Kidney (tissue), 14 donors: ENCODE measurements around the gene C18orf63. TPM values are rescaled to one million over a fixed set of nuclear protein-coding genes. Genes with fewer than 3 reads are reported as not detected.

ENCODE experiments used
- DNase-seq, 5 donors: peaks; one replicate each; pipeline ENCODE4 v3.0.0-alpha.2; 2013 to 2020
- FAIRE-seq: peaks from 2 replicates; lab custom pipeline; 2012; peaks lifted over from hg19 to GRCh38; lab: Jason Lieb, UNC
- H3K27ac ChIP-seq, 2 donors: one replicate each; pipeline ENCODE4 v1.7.0; 2013; ENCODE audit warnings: low read depth in 2 of 2, low read length in 2 of 2, inconsistent platforms in 1 of 2
- H3K27me3 ChIP-seq: one replicate; pipeline ENCODE4 v1.7.1; 2013; ENCODE audit warnings: low read length, inconsistent platforms; ENCODE audit not compliant: control insufficient read depth, insufficient read depth
- H3K36me3 ChIP-seq, 3 donors: one replicate each; pipeline versions ENCODE4 v1.7.0 to v1.7.1; 2013; ENCODE audit warnings: low read length in 3 of 3, control low read depth in 1 of 3, inconsistent platforms in 1 of 3; ENCODE audit not compliant: insufficient read depth in 3 of 3, control insufficient read depth in 2 of 3
- H3K4me1 ChIP-seq, 3 donors: one replicate each; pipeline versions ENCODE4 v1.7.0 to v1.7.1; 2013; ENCODE audit warnings: low read length in 3 of 3, inconsistent platforms in 1 of 3, low read depth in 1 of 3; ENCODE audit not compliant: control insufficient read depth in 2 of 3, insufficient read depth in 2 of 3
- H3K4me3 ChIP-seq, 3 donors: one replicate each; pipeline versions ENCODE4 v1.7.0 to v1.8.1; 2013; ENCODE audit warnings: low read length in 3 of 3, control low read depth in 1 of 3, inconsistent platforms in 1 of 3
- H3K9ac ChIP-seq, 3 donors: one replicate each; pipeline versions ENCODE4 v1.7.0 to v1.7.1; 2013; ENCODE audit warnings: low read length in 3 of 3, control low read depth in 1 of 3, inconsistent platforms in 1 of 3
- H3K9me3 ChIP-seq, 3 donors: one replicate each; pipeline versions ENCODE4 v1.7.0 to v1.7.1; 2013; ENCODE audit warnings: low read length in 3 of 3, control low read depth in 1 of 3, inconsistent platforms in 1 of 3; ENCODE audit not compliant: control insufficient read depth in 2 of 3, insufficient read depth in 1 of 3
- intact Hi-C: fragments of 100-400 bp; cut with DNase I; formaldehyde crosslinking; loops from one replicate; pipeline ENCODE4 v1.11.1; 2022
- polyA plus RNA-seq: library from polyadenylated mRNA; stranded (reverse); fragments of 350-450 nt; fragmentation: Illumina TruSeq; extraction: RNeasy Lipid Tissue Mini Kit (QIAGEN cat#74804); gene quantifications from one replicate; pipeline ENCODE4 v1.2.3, GENCODE V29; 2014; ENCODE audit warnings: low read depth, low replicate concordance; ENCODE audit not compliant: insufficient read depth
- total RNA-seq: library from RNA; stranded (reverse); fragmentation: NEBNext Ultra II Directional; extraction: Animal tissue kit (Norgen Biotek cat#: 25700); gene quantifications from one replicate; pipeline ENCODE4 v1.2.1, GENCODE V29; 2021
- TF ChIP-seq, protein P1 (sequence below): IDR thresholded peaks from 3 replicates; pipeline ENCODE4 v1.5.1; 2012; ENCODE audit warnings: mild to moderate bottlenecking, moderate library complexity, borderline replicate concordance; ENCODE audit not compliant: insufficient read depth; ENCODE audit errors: extremely low read depth
- donor health status: control.
- donor health status: control.
- donor health status: control.
- donor health status: control.
- donor health status: control.
- donor health status: DM: yes; HTN: yes; CAD: no.
- donor health status: Normal renal cell carcinoma (clear cell type).

C18orf63 gene
- total and polyA plus RNA-seq, 2 donors from 2014 or later = not detected

DNA sequence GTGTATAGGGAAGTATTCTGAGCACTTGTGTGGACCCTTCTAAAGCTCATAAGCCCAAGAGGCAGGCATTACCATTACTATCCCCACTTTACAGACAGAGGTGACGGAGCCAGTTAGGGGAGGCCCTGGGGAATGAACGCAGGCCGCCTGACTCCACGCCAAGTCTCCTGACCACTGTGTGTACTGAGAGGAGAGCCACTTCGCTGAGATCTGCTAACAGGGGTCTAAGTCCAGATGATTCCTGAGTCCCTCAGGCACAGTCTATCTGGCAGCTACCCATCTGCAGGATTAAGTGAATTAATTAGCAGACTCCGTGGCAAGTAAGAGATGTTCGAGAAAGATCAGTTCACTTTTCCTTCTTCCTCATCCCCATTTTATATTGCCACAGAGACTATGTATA lies 37.6 kb upstream of the C18orf63 start:
- TF ChIP-seq, protein P1, sequence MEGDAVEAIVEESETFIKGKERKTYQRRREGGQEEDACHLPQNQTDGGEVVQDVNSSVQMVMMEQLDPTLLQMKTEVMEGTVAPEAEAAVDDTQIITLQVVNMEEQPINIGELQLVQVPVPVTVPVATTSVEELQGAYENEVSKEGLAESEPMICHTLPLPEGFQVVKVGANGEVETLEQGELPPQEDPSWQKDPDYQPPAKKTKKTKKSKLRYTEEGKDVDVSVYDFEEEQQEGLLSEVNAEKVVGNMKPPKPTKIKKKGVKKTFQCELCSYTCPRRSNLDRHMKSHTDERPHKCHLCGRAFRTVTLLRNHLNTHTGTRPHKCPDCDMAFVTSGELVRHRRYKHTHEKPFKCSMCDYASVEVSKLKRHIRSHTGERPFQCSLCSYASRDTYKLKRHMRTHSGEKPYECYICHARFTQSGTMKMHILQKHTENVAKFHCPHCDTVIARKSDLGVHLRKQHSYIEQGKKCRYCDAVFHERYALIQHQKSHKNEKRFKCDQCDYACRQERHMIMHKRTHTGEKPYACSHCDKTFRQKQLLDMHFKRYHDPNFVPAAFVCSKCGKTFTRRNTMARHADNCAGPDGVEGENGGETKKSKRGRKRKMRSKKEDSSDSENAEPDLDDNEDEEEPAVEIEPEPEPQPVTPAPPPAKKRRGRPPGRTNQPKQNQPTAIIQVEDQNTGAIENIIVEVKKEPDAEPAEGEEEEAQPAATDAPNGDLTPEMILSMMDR = no peak
- Histone ChIP-seq H3K9me3 (no peaks in the 10 kb centered on the region), H3K4me1 (peaks cover 1 to 65% (median 59%) of the 10 kb centered on the region in 3 donors), H3K9ac (peak overlapping the region in 1 of 3 donors; percentile 52), H3K27me3 (no peaks in the 10 kb centered on the region), H3K4me3 (no peak overlapping the region), H3K36me3 (peaks cover 0 to 16% (median 6%) of the 10 kb centered on the region in 3 donors), H3K27ac (peak overlapping the region; percentile 87 to 88)
- DNase-seq = no peak
- intact Hi-C loops = no loop called here
- FAIRE-seq = no peak

DNA sequence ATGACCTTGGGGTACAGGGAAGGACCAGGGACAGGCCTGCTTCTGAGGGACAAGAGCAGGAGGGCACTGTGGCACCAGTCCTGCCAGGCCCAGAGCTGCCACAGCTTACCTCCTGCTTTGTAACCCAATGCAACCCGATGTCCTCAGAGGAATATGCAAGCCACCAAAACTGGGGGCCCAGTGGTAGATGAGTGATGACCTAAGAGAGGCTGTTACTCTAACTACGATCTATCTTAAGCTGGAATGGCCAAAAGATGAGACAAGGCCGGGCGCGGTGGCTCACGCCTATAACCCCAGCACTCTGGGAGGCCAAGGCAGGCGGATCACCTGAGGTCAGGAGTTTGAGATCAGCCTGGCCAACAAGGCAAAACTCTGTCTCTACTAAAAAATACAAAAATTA lies 36.7 kb upstream of the C18orf63 start:
- Histone ChIP-seq H3K9me3 (no peaks in the 10 kb centered on the region), H3K36me3 (peaks cover 0 to 16% (median 9%) of the 10 kb centered on the region in 3 donors), H3K27ac (peak overlapping the region; percentile 87 to 88), H3K4me3 (no peak overlapping the region), H3K4me1 (peaks cover 0 to 65% (median 61%) of the 10 kb centered on the region in 3 donors), H3K27me3 (no peaks in the 10 kb centered on the region), H3K9ac (no peak overlapping the region)
- intact Hi-C loops = no loop called here
- TF ChIP-seq, protein P1 = no peak
- DNase-seq = no peak
- no peak for FAIRE-seq

DNA sequence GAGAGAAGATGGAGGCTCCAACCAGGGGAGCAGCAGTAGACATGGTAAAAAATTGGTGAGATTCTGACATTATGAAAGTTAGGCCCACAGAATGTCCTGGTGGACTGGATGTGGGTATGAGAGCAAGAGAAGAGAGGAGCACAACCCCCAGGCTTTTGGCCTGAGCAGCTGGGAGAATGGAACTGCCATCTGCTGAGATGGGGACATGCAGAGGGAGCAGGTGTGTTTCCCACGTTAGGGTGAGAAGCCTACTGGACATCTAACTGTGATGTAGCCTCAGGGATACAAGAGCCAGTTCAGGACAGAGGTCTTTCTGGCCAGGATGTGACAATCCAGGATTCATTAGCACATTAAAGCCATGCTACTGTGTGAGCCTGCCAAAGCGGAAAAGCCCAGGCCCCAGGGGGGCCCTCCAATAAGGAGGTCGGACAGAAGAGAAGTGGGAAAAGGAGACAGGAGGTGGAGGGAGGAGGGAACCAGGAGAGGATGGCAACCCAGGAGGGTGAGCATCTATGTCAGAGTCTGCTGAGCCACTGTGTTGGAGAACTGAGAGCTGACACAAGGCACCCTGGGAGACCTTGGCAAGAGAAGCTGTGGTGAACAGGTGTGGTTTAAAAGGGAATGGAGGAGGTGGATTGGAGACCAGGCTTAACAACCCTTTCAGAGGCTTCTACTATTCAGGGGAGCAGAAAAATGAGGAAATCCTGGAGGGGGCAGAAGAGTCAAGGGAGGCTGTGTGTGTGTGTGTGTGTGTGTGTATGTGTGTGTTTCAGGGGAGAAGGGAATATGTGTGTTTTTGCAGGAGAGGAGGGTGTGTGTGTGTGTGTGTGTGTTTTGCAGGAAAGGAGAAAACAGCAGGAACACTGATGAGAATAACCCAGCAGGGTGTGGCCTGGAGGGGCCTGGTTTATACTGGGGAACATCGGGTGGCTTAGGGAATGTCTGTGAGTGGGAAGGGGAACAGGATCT lies 34.3 kb upstream of the C18orf63 start:
- peak overlapping the region in 1 of 3 donors; percentile 73 for H3K9ac ChIP-seq
- DNase-seq (peak in 1 of 5 donors; percentile 40), FAIRE-seq (no peak)
- peaks cover 0 to 69% (median 68%) of the 10 kb centered on the region in 3 donors for H3K4me1 ChIP-seq
- intact Hi-C loops = loop anchor here (5.0 kb wide), 1 partner anchor 34 kb away; no protein-coding TSS in a partner anchor
- peak overlapping the region; percentile 53 to 66 for H3K27ac ChIP-seq
- no peak overlapping the region for H3K4me3 ChIP-seq
- H3K9me3 ChIP-seq = no peaks in the 10 kb centered on the region
- H3K36me3 ChIP-seq = peaks cover 0 to 20% (median 11%) of the 10 kb centered on the region in 3 donors
- TF ChIP-seq, protein P1 = no peak
- H3K27me3 ChIP-seq = no peaks in the 10 kb centered on the region
